HepG2 (cell line): ENCODE data around the gene GSTM1. TPM values are rescaled to one million over a fixed set of nuclear protein-coding genes. Genes with fewer than 3 reads are reported as not detected.

Source experiments
- CCAR2 ChIP-seq: fragments of 200-400 bp; formaldehyde crosslinking; optimal IDR thresholded peaks from 2 replicates; pipeline ENCODE3; 2018; ENCODE audit warnings: low read depth, mild to moderate bottlenecking, low read length, moderate library complexity
- ERF ChIP-seq: IDR thresholded peaks from 2 replicates; pipeline ENCODE4 v1.6.1; 2018; ENCODE audit warnings: missing biosample characterization, missing genetic modification reagents
- GZF1 ChIP-seq: sonication (generic); formaldehyde crosslinking; IDR thresholded peaks from 2 replicates; pipeline ENCODE4 v1.5.1; 2020; ENCODE audit warnings: mild to moderate bottlenecking, missing genetic modification reagents
- HNRNPUL1 ChIP-seq: fragments of 200-400 bp; formaldehyde crosslinking; IDR thresholded peaks from 2 replicates; pipeline ENCODE4 v1.6.1; 2017; ENCODE audit warnings: low read depth, mild to moderate bottlenecking, low read length, moderate library complexity
- NR3C1 ChIP-seq: sonication (generic); formaldehyde crosslinking; IDR thresholded peaks from 2 replicates; pipeline ENCODE4 v1.4.0; 2020; ENCODE audit warnings: missing genetic modification reagents
- PATZ1 ChIP-seq: sonication (generic); formaldehyde crosslinking; IDR thresholded peaks from 2 replicates; pipeline ENCODE4 v1.4.0; 2020; ENCODE audit warnings: missing genetic modification reagents
- PPARG ChIP-seq: conservative IDR thresholded peaks from 2 replicates; pipeline ENCODE4 v1.6.1; 2016; ENCODE audit warnings: missing biosample characterization, missing genetic modification reagents
- REST ChIP-seq, 2 experiments: IDR thresholded peaks; 2 replicates each; pipeline ENCODE4 v1.6.1; 2011 to 2012; ENCODE audit warnings: low read length in 2 of 2, borderline replicate concordance in 1 of 2, low read depth in 1 of 2, mild to moderate bottlenecking in 1 of 2, moderate library complexity in 1 of 2
- REXO4 ChIP-seq: sonication (generic); formaldehyde crosslinking; IDR thresholded peaks from 2 replicates; pipeline ENCODE4 v1.8.0; 2022; ENCODE audit warnings: missing genetic modification reagents, mild to moderate bottlenecking, borderline replicate concordance
- ZFP37 ChIP-seq: sonication (generic); formaldehyde crosslinking; IDR thresholded peaks from 2 replicates; pipeline ENCODE4 v1.4.0; 2020; ENCODE audit warnings: missing genetic modification reagents, borderline replicate concordance
- ZNF281 ChIP-seq: sonication (generic); formaldehyde crosslinking; IDR thresholded peaks from 2 replicates; pipeline ENCODE4 v1.4.0; 2020; ENCODE audit warnings: missing genetic modification reagents, borderline replicate concordance
- ZNF563 ChIP-seq: sonication (generic); formaldehyde crosslinking; IDR thresholded peaks from 2 replicates; pipeline ENCODE4 v1.8.0; 2022; ENCODE audit warnings: mild to moderate bottlenecking, moderate library complexity, missing genetic modification reagents
- ZNF678 ChIP-seq: sonication (generic); formaldehyde crosslinking; IDR thresholded peaks from 2 replicates; pipeline ENCODE4 v1.4.0; 2020; ENCODE audit warnings: mild to moderate bottlenecking, missing genetic modification reagents
- ZNF691 ChIP-seq: sonication (generic); formaldehyde crosslinking; IDR thresholded peaks from 2 replicates; pipeline ENCODE4 v1.4.0; 2020; ENCODE audit warnings: missing genetic modification reagents, low read depth, mild to moderate bottlenecking, borderline replicate concordance
- ZNF770 ChIP-seq: sonication (generic); formaldehyde crosslinking; IDR thresholded peaks from 2 replicates; pipeline ENCODE4 v1.5.0; 2020; ENCODE audit warnings: mild to moderate bottlenecking, missing genetic modification reagents
- ZNF773 ChIP-seq: sonication (generic); formaldehyde crosslinking; IDR thresholded peaks from 2 replicates; pipeline ENCODE4 v1.4.0; 2020; ENCODE audit warnings: missing genetic modification reagents, borderline replicate concordance
- polyA plus RNA-seq, 8 experiments: library from polyadenylated mRNA; depleted of rRNA in 3 of 8; stranded (reverse) in 7 of 8; unstranded in 1 of 8; fragments of >200 nt; fragmentation: Illumina TruSeq in 4 of 8; extraction: Trizol in 4 of 8; gene quantifications; 2 replicates each; pipeline versions ENCODE4 v1.2.1 to v1.2.3, GENCODE V29; 2011 to 2016; ENCODE audit warnings: low read depth in 4 of 8, missing spikeins in 1 of 8, mixed read lengths in 1 of 8; ENCODE audit not compliant: insufficient read depth in 1 of 8
- total RNA-seq, 5 experiments: library from RNA; depleted of rRNA; stranded (reverse); fragments of >200 nt; fragmentation: Illumina TruSeq; extraction: Trizol; gene quantifications; 2 replicates each; pipeline ENCODE4 v1.2.3, GENCODE V29; 2016; ENCODE audit warnings: low read depth in 1 of 5

Gene GSTM1
- total and polyA plus RNA-seq, 2 of the 13 experiments (the other 11 are each of a cell fraction or from before 2014, with no cell fraction given): 0.42 TPM; not detected in 1

GRCh38 chr1:109655615-109656519 is 31.8 kb upstream of the GSTM1 start, which contains the start of gene GSTM4 (continued):
- TF ChIP-seq HNRNPUL1 (no peak), NR3C1 (CRISPR knock-in tag) (no peak), ZNF770 (CRISPR knock-in tag) (no peak; the same call in 1 of the 2 replicates), ZNF678 (CRISPR knock-in tag) (peak; percentile 76; the same call in 1 of the 2 replicates), GZF1 (CRISPR knock-in tag) (no peak), ZNF773 (CRISPR knock-in tag) (no peak), PPARG (CRISPR knock-in tag) (peak; percentile 36; the same call in 1 of the 2 replicates), ERF (peak; percentile 73; the same call in 1 of the 2 replicates), REST (IDR thresholded peaks at IDR 0.05; ENCODE audit: borderline replicate concordance in 1 of 2, low read depth in 1 of 2, low read length in 2 of 2) (peak in 1 of 2 experiments; percentile 37; a peak in 1 of 4 replicates), ZFP37 (CRISPR knock-in tag) (no peak), CCAR2 (no peak), ZNF691 (CRISPR knock-in tag) (peak; percentile 75; the same call in 1 of the 2 replicates), REXO4 (no peak), PATZ1 (CRISPR knock-in tag) (peak; percentile 80), ZNF281 (no peak), ZNF563 (peak; percentile 43)
